A673 (cell line): Measurements from ENCODE around the gene APLP2. TPM values are rescaled to one million over a fixed set of nuclear protein-coding genes. Genes with fewer than 3 reads are reported as not detected.

Source experiments
- BruUV-seq: library from RNA; stranded (reverse); fragments of 400-500 nt; replicated peaks from 2 replicates; lab custom pipeline; 2021; lab: Mats Ljungman, UMichigan
- CTCF ChIA-PET: fragments of 300-600 bp; sonication (Branson Sonifier 250); formaldehyde crosslinking; loops from one replicate; lab custom pipeline; 2022; ENCODE audit warnings: antibody characterized with exemption; lab: Charles Lee
- POLR2A ChIA-PET: fragments of 300-600 bp; sonication (Branson Sonifier 250); formaldehyde crosslinking; loops from one replicate; lab custom pipeline; 2022; ENCODE audit warnings: antibody characterized with exemption; ENCODE audit not compliant: low non-redundant PET; lab: Charles Lee
- DNase-seq: peaks from one replicate; pipeline ENCODE4 v3.0.0-alpha.2; 2015; ENCODE audit warnings: low spot score
- H3K27ac ChIP-seq: fragments of 200-600 bp; sonication (generic); 2 replicates; pipeline ENCODE4 v1.5.1; 2016; ENCODE audit warnings: mixed run types, low read depth, mild to moderate bottlenecking, mixed read lengths, antibody characterized with exemption, low read length; ENCODE audit not compliant: poor library complexity, severe bottlenecking
- H3K27me3 ChIP-seq: fragments of 200-600 bp; sonication (generic); replicated peaks from 2 replicates; pipeline ENCODE4 v1.6.1; 2017; ENCODE audit warnings: mixed run types, low read depth, mild to moderate bottlenecking, mixed read lengths, antibody characterized with exemption, low read length; ENCODE audit not compliant: insufficient read depth, poor library complexity
- H3K36me3 ChIP-seq: fragments of 200-600 bp; sonication (generic); 2 replicates; pipeline ENCODE4 v1.6.1; 2016; ENCODE audit warnings: mixed run types, mild to moderate bottlenecking, mixed read lengths, antibody characterized with exemption, low read length; ENCODE audit not compliant: insufficient read depth, poor library complexity, severe bottlenecking
- H3K4me1 ChIP-seq: fragments of 200-600 bp; sonication (generic); 2 replicates; pipeline ENCODE4 v1.6.1; 2017; ENCODE audit warnings: mixed run types, mild to moderate bottlenecking, mixed read lengths, antibody characterized with exemption, low read length; ENCODE audit not compliant: insufficient read depth, poor library complexity, severe bottlenecking
- H3K4me3 ChIP-seq: fragments of 200-600 bp; sonication (generic); 2 replicates; pipeline ENCODE4 v1.5.1; 2016; ENCODE audit warnings: low read depth, mixed run types, mild to moderate bottlenecking, mixed read lengths, low read length; ENCODE audit not compliant: poor library complexity, severe bottlenecking
- H3K9me3 ChIP-seq: fragments of 200-600 bp; sonication (generic); 2 replicates; pipeline ENCODE4 v1.6.1; 2016; ENCODE audit warnings: mixed run types, low read depth, mild to moderate bottlenecking, mixed read lengths, antibody characterized with exemption, low read length; ENCODE audit not compliant: poor library complexity, severe bottlenecking
- CTCF ChIP-seq: fragments of 300-800, 200-600 bp; sonication (generic); conservative IDR thresholded peaks from 2 replicates; pipeline ENCODE4 v1.5.1; 2017; ENCODE audit warnings: low read depth, mild to moderate bottlenecking, antibody characterized with exemption, low read length, moderate library complexity, mixed read lengths
- EZH2 ChIP-seq: fragments of 200-600 bp; sonication (generic); IDR thresholded peaks from 2 replicates; pipeline ENCODE4 v1.6.1; 2017; ENCODE audit warnings: borderline replicate concordance, low read depth, mild to moderate bottlenecking, mixed read lengths, antibody characterized with exemption, low read length; ENCODE audit not compliant: poor library complexity, severe bottlenecking
- intact Hi-C: fragments of 100-400 bp; cut with micrococcal nuclease; formaldehyde crosslinking; loops from one replicate; pipeline ENCODE4 v1.10.0; 2022; ENCODE audit not compliant: unreplicated experiment
- total RNA-seq: library from RNA; stranded (reverse); gene quantifications from 2 replicates; pipeline ENCODE4 v1.2.3, GENCODE V29; 2021

APLP2 gene
- total RNA-seq, 1 experiment from 2014 or later: 175 TPM

DNA sequence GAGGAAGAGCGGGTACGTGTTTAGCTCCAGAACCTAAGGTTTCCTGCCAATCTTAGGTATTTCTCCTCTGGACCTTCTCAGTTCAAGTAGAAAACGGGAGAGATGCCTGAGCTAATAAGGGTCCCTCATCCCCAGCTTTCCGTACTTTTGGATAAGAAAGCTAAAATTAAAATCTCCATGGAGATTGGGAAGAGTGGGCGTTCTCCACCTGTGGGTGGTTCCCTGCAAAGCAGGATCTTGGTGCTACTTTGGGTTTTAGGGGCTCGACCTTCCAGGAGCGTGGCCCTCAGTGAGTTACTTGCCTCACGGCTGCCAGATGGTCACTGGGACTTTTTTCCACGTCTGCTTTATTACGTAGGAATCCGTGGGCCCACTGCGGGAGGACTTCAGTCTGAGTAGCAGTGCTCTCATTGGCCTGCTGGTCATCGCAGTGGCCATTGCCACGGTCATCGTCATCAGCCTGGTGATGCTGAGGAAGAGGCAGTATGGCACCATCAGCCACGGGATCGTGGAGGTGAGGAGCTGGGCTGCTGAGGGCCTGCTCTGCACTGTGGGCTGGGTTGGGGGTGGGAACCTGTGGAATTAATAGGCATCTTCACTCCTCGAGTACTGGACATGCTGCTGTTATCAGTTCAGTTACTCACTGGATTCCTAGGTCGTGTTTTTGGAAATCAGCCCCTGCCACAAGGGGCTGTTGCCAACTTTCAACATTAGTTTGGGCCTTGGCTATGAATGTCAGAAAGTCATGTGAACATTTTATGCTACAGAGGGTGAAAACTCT is 72.1 kb downstream of the APLP2 start:
- no peaks in the 10 kb centered on the region for H3K27me3 ChIP-seq
- H3K27ac ChIP-seq: no peak overlapping the region
- POLR2A ChIA-PET: no interaction called here
- TF ChIP-seq EZH2: no peak
- no peak for TF ChIP-seq CTCF
- intact Hi-C loops: no loop called here
- no peak overlapping the region for H3K4me3 ChIP-seq
- no TSS peak for BruUV-seq
- no peaks in the 10 kb centered on the region for H3K9me3 ChIP-seq
- H3K36me3 ChIP-seq: peaks cover 26% of the 10 kb centered on the region
- no peak for DNase-seq
- no peaks in the 10 kb centered on the region for H3K4me1 ChIP-seq
- CTCF ChIA-PET: no interaction called here

DNA sequence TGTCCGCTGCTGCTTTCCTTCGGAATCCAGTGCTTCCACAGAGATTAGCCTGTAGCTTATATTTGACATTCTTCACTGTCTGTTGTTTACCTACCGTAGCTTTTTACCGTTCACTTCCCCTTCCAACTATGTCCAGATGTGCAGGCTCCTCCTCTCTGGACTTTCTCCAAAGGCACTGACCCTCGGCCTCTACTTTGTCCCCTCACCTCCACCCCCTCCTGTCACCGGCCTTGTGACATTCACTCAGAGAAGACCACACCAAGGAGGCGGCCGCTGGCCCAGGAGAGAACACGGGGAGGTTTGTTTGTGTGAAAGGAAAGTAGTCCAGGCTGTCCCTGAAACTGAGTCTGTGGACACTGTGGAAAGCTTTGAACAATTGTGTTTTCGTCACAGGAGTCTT is 74.4 kb downstream of the APLP2 start:
- Histone ChIP-seq H3K27ac (no peak overlapping the region), H3K9me3 (no peaks in the 10 kb centered on the region), H3K4me1 (no peaks in the 10 kb centered on the region), H3K36me3 (peaks cover 25% of the 10 kb centered on the region), H3K27me3 (no peaks in the 10 kb centered on the region), H3K4me3 (no peak overlapping the region)
- ChIA-PET CTCF (no interaction called here), POLR2A (no interaction called here)
- intact Hi-C loops: no loop called here
- no TSS peak for BruUV-seq
- DNase-seq: no peak
- TF ChIP-seq CTCF (no peak), EZH2 (no peak)

GRCh38 chr11:130144861-130145281 is 75.2 kb downstream of the APLP2 start:
- Histone ChIP-seq H3K27me3 (no peaks in the 10 kb centered on the region), H3K27ac (no peak overlapping the region), H3K4me3 (no peak overlapping the region), H3K36me3 (peaks cover 22% of the 10 kb centered on the region), H3K4me1 (no peaks in the 10 kb centered on the region), H3K9me3 (no peaks in the 10 kb centered on the region)
- ChIA-PET POLR2A (no interaction called here), CTCF (interaction anchor here (0.7 kb wide), 1 partner anchor 12 kb away, joined by 3 read pairs; no protein-coding TSS in a partner anchor)
- DNase-seq: no peak
- intact Hi-C loops: no loop called here
- BruUV-seq: no TSS peak
- TF ChIP-seq EZH2 (no peak), CTCF (no peak)
